GM18870 (cell line): Measurements from ENCODE around the gene ARRB2.

Experiments
- ATAC-seq: cut with Tn5 transposase; IDR thresholded peaks from one replicate; pipeline ENCODE4 v1.9.1; 2021; ENCODE audit warnings: moderate library complexity; ENCODE audit not compliant: unreplicated experiment

Gene ARRB2

DNA sequence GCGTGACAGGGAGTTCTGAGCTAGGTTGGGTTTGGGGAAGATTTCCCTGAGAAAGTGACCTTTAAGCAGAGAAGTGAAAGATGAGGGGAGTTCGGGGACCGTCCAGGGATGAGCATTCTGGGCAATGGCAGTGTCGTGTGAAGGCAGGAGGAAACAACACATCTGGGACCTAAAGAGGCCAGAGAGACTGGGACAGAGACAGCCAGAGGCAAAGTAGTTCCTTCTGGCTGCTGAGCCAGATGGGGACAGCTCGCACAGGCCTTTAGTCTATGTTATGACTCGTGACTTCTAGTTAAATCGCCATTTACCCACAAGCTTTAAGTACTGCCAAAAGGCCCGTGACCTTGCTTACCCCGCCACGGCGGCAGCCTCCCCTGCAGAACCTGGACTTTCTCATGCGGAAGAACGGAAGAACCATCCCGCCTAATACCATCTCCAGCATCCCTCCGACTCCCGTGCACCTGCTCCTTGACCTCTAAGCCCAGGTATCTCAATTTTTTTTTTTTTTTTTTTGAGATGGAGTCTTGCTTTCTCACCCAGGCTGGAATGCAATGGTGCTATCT, 12.3 kb downstream of the ARRB2 start:
- no peak for ATAC-seq

DNA sequence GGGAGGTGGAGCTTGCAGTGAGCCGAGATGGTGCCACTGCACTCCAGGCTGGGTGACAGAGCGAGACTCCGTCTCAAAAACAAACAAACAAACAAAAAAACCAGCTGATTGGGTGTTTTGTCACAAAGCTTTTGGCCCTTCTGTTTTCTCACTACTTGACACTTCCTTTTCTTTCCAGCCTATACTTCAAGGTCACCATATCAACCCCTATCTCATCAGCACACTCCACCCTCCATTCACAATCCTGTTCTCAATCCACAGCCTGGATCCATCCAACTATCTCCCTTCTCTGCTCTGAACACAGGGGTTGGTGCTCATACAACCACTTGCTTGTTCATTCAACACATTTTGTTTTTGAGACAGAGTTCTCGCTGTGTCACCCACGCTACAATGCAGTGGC, 14.2 kb downstream of the ARRB2 start:
- ATAC-seq = no peak

DNA sequence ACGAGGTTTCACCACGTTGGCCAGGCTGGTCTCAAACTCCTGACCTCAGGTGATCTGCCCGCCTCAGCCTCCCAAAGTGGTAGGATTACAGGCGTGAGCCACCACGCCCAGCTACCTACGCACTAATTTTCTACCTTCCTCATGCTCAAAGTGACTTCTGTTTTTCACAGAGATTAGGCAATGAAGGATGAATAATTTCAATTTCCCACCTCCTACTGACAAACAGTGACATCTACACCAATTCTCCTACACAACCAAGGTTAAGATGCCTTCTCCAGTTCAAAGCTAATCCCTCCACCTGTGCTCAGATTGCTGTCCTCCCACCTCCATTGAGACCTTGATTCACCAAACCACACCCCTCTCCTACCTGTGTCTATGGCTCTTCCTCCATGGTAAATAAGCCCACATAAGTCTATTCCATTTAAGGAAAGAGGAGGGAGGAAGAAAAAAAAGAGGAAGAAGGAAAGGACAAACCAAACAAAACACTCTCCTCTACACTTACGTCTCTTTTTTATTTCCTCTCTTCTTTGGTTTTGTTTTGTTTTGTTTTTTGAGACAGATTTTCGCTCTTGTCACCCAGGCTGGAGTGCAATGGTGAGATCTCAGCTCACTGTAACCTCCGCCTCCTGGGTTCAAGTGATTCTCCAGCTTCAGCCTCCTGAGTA, 15.3 kb downstream of the ARRB2 start:
- ATAC-seq = no peak

DNA sequence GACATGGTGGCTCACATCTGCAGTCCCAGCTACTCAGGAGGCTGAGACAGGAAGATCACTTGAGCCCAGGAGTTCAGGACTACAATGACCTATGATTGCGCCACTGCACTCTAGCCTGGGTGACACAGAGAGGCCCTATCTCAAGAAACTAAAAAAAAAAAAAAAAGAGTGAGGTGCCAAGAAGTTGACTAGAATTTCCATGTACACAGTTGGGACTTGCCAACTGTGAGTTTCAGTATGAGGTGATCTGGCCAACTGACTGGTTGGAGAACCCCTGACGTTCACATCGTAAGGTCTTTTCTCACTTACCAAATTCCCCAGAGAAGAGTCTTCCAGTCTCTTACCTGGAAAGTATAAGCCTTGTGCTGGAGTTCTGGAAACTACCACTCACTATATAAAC, 17.7 kb downstream of the ARRB2 start:
- ATAC-seq = no peak

DNA sequence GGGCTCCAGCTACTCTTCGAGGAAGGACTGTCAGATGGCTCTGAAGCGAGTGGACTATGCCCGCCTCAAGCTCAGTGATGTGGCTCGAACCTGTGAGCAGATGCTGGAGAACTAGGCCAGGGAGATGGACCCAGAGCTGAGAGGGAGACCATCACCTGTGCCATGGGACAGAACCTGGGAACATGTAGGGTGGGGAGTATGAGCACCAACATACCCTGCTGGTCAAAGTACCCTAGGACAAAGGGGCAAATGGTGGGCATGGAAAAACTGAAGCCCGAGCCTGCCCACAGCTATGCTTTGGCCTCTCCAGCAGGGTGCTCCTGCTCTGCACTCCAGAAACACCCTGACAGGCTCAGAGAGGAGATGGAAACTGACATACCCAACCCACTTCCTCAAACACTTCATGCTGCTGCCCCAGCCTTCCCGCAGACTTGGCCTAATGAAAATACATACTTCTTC, 22.7 kb downstream of the ARRB2 start:
- ATAC-seq = no peak

DNA sequence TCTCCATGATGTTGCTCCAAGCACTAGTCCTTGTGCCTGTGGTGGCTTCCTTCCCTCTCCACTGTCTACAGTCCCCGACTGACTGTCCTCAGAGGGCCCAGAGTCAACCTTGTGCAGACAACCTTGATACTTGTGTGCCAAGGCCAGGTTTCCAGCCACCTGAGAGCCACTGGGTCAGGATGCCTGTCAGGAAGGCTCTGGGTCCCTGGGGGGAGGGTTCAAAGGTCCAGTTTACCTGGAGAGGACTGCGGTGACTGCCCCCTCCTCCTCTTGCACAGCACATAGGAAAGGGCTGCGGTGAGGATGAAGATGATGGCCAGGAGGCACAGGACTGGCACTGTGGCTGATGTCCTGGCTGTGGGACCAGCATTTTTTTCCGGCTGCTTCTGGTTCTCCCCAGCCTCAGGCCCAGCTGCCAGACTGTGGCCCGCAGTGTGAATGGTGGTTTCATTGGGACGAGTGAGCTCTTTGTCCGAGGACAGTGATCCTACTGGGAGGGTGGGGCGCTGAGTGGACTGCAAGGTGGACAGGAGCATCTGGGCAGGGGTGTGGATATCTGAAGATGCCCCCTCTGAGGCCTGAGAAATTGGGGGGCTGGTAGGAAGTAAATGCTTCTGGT, 24.5 kb downstream of the ARRB2 start:
- no peak for ATAC-seq

DNA sequence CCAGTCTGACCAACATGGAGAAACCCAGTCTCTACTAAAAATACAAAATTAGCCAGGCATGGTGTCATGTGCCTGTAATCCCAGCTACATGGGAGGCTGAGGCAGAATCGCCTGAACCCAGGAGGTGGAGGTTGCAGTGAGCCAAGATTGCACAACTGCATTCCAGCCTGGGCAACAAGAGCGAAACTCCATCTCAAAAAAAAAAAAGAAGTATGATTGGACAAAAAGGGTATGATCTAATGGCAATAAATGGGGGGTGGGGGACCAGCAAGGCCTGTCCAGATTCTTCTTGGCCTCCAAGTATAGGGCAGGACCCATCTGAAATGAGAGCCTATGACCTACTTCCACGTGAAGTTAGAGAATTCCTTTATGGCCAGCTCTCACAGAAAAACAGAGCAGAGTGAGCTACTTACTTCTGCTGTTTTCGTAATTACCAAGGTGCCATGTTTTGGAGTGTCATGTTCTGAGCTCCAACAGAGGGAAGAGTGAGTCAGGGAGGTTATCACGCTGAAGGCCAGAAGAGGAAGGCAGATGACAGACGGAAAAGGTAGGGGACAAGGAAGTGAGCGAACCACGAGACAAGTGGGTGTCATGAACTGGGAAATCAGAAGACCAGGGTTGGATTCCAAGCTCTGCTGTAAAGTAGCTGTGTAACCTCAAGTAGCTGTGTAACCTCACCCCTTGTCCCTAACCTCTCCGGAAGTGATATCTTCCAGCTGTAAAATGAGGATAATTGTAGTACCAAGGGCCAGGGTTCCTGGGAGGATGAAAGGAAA, 25.6 kb downstream of the ARRB2 start:
- no peak for ATAC-seq

DNA sequence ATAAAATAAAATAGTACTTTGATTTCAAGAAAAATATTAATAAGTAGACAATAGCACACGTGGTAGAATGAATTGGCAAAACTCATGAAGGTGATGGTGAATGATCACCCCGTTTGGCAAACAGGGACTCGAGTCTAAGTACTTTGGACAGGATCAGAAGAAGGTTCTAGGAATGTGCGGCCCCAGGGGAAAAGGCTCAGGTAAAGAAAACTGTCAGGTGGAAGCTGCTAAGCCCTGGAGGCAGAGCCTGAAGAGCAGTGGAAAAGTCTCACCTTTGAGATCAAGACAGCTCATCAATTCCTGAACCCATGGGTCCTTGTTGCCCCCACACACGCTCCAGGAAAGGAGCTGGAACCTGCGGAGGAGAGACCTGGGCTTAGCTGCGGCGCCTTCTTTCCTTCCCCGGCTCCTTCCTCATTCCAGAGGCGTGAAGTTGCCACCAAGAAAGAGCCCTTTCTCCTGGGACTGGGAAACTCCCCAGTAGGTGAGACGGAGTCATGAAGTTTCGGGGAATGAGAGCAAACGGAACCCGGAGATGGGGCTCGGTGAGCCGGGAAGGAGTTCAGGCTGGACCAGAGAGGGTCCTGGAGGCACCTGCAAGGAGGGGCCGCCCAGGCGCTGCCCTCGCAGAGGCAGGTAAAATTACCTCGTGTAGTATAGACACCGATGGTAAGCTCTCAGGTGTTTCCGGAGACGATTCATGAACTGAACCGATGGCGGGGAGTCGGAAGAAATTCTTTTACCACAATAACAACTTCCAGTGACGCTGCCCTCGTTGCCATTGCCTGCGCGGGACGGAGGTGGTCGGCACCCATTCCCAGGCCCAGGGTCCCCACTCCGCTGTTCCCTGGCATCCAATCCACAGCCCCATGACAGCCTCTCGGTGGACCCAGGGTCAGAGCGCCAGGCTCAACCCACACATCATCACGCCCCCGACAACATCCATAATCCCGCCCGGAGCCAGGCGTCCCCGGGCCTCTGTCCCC, 28.0 kb downstream of the ARRB2 start:
- no peak for ATAC-seq

DNA sequence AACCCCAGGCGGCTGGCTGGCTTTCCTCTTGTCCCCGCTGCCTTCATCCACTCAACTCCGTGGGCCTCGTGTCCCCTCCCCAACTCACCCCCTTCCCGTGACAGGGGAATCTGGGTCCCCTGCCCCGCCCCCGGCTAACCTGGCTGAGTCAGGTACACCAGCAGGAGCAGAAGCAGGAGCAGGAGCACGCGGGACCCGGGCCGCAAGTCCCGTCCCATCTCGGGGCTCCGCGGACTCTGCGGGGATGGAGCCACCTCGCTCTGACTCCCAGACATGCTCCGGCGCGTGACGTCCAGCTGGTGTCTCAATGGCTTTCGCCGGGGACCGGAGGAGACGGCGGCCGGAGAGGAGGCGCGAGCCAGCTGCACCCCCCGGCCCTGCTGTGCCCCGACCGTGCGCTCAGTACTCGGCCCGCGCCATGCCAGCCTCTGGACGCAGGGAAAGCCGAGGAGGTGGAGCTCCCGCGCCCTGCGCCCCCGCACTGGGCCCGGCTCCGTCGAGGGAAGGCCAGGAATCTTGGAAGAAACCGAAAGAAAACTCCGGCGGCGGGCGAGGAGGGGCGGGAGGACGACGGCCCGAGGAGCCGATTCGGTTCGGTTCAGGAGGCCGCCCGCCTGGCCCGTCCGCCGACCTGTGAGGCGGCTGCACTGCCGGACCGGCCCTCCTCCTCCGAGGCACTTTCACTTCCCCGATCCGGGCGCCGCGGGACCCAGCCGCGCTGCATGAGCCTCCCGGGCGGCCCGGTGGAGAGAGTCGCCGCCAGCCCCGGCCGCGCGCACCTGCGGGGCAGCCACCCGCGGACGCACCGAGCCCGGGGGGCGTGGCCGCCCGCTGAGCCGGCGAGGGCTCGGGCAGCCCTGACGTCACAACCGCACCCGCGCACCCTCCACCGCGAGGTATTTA, 28.9 kb downstream of the ARRB2 start, which contains the start of the genes CXCL16 and ZMYND15:
Gene CXCL16, minus strand, starts transcription at position 807 of the 903 bp plus-strand sequence. Its CDS starts 589 bp downstream, at position 218.
Gene ZMYND15, plus strand, starts transcription at position 712 of the 903 bp plus-strand sequence. CDS start 716 bp downstream, outside the sequence.
- no peak for ATAC-seq

DNA sequence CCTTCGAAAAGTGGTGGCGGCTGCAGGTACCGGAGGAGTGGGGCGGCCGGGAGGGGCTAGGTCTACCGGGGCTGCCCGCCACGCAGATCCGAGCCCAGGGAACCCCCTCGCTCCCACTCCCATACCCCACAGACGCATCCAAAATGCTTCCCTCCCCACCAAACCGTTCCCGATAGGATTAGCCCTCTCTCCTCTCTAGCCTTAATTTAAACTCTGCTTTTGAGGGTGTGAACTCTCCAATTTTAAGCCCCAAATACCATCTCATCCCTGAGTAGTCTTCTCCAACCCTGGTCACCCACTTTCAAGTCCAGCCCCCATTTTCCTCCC, 29.6 kb downstream of the ARRB2 start:
- no peak for ATAC-seq

DNA sequence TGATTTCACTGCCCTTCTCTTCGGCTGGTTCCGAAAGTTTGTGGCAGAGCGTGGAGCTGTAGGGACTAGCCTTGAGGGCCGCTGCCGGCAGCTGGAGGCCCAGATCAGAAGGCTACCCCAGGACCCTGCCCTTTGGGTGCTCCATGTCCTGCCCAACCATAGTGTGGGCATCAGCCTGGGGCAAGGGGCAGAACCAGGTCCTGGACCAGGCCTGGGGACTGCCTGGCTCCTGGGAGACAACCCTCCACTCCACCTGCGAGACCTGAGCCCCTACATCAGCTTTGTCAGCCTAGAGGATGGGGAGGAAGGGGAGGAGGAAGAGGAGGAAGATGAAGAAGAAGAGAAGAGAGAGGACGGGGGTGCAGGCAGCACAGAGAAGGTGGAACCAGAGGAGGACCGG, 30.2 kb downstream of the ARRB2 start:
- no peak for ATAC-seq

DNA sequence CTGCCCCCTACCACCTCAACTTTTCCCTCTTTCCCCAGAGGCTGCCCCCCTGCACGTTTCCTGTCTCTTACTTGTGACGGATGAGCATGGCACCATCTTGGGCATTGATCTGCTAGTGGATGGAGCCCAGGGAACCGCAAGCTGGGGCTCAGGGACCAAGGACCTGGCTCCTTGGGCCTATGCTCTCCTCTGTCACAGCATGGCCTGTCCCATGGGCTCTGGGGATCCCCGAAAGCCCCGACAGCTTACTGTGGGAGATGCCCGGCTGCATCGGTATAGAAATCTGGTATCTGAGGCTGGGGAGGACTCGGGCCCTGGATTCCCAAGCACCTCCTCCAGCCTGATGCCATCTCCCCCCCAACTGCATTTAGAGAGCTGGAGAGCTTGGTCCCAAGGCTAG, 31.1 kb downstream of the ARRB2 start:
- ATAC-seq = no peak

DNA sequence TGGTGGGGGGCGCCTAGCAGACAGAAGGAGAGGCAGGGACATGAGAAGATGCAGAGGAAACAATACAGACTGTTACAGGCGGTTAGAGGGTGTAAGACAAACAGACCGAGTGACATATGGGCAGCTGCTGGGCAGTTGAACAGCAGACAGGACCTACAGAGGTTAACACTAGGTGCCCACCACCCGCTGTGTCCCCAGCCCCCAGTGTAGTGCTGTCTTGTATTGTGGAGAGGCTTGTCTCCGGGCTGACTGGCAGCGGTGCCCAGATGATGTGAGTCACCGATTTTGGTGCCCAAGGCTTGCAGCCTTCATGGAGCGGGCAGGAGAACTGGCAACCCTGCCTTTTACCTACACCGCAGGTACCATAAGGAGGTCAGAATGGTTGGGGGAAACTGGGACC, 31.7 kb downstream of the ARRB2 start:
- no peak for ATAC-seq

DNA sequence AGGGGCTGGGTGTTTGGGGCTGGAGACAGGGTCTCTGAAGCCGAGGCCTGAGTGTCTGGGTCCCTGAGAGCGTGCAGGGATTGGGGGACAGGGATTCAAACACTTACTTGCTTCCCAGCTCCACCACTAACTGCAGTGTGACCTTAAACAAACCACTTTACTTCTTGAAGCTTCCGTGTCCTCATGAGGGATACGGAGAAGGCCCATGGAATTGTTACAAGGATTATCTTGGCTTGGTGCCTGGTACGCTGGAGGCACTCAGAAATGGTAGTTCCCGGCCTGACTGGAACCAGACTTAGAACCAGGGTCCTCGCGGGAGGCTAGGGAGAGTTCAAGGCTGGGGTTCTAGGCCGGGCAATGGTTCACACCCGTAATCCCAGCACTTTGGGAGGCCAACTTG, 32.2 kb downstream of the ARRB2 start:
- ATAC-seq = no peak

DNA sequence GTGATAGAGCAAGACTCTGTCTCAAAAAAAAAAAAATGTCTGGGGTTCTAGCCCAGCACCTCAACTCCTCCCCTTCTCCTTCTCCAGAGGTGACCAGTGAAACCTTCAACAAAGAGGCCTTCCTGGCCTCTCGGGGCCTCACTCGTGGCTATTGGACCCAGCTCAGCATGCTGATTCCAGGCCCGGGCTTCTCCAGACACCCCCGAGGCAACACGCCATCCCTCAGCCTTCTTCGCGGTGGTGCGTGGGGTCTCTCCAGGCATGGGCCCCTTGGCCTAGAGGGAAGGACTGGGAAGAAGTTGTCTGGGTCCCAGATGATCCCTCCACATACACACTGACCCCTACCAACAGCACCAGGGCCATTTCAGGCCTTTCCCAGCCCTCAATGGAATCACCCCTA, 32.8 kb downstream of the ARRB2 start:
- ATAC-seq = no peak

DNA sequence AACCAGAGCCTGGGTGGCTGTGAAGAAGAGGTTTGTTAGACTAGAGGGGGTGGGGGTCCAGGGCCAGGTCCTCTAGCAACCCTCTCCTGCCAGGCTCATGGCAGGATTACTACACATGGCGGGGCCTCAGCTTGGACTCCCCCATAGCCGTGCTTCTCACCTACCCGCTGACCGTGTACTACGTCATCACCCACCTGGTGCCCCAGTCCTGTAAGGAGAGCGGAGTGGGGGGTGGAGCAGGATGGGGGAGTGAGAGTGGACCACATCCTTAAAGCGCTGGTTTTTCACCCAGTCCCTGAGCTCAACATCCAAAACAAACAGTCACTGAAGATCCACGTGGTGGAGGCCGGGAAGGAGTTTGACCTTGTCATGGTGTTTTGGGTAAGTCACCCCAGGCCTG, 33.5 kb downstream of the ARRB2 start:
- no peak for ATAC-seq

DNA sequence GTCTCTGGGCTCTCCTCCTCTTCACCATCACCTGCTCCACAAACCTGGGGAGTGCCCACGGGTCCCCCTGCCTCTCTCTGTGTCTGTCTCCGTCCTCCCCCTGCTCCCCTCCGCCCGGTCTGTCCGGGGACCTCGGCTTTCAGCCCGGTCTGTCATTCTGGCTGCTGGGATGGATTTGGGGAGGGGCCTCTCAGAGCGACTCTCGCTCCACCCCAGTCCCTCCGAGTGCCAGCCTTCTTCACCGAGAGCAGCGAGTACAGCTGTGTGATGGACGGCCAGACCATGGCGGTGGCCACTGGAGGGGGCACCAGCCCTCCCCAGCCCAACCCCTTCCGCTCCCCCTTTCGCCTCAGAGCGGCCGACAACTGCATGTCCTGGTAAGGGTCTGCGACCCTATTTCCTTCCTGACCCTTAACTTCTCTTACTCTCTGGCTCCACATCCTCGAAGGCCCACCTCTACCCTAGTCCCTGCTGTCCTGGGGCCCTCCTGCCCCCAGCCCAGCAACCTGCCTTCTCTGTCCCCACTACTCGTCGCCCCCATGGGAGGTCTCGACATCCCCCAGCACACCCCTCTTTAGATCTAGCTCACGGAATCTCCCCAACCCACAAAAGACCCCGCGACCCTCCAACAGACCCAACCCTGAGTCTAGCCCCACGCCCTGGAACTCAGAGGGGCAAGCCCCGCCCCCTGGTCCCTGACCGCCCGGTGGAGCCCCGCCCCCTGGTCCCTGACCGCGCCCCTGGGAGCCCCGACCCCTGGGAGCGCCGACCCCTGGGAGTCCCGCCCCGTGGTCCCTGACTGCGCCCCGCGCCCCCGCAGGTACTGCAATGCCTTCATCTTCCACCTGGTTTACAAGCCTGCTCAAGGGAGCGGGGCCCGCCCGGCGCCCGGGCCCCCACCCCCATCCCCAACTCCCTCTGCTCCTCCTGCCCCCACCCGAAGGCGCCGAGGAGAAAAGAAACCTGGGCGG, 34.9 kb downstream of the ARRB2 start:
- ATAC-seq = no peak

DNA sequence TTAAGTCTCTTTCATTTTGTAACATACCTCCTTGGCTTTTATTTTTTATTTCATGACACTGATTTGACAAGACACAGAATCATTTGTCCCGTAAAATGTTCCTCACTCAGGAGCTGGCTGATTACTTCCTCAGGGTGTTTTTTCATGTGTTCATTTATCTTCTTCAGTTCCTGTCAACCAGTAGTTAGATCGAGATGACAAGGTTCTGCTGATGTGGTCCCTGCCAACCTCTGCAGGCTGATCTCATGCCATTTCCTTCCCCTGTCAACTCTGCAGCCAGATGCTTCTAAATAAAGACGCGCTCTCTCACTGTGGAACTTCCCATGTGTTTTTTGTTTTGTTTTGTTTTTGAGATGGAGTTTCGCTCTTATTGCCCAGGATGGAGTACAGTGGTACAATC, 37.4 kb downstream of the ARRB2 start:
- no peak for ATAC-seq
